Right lobe of liver (tissue), 6 donors: ENCODE data around the gene FYN. TPM values are rescaled to one million over a fixed set of nuclear protein-coding genes. Genes with fewer than 3 reads are reported as not detected.
A peak's percentile ranks its signal among the peaks of the same experiment; 100 is the strongest.

Source experiments
- ATAC-seq, 4 donors: fragments of 200-7000 bp; cut with Tn5 transposase; one replicate each; pipeline ENCODE4 v1.9.1; 2020; ENCODE audit warnings: mild to moderate bottlenecking in 4 of 4, moderate library complexity in 4 of 4
- DNase-seq, 3 donors: peaks; one replicate each; pipeline ENCODE4 v3.0.0-alpha.2; 2020
- H3K27ac ChIP-seq, 3 donors: fragments of 200-600 bp; one replicate each; pipeline ENCODE4 v1.8.0; 2022
- H3K27me3 ChIP-seq, 2 donors: fragments of 200-600 bp; one replicate each; pipeline ENCODE4 v1.8.0; 2022
- H3K36me3 ChIP-seq, 4 donors: fragments of 200-600 bp; sonication (generic) in 1 of 4; one replicate each; pipeline versions ENCODE4 v1.5.1 to v1.8.0; 2017 to 2022; ENCODE audit warnings: control low read depth in 1 of 4
- H3K4me1 ChIP-seq, 4 donors: fragments of 200-600 bp; sonication (generic) in 1 of 4; one replicate each; pipeline versions ENCODE4 v1.5.1 to v1.8.0; 2017 to 2022; ENCODE audit warnings: control low read depth in 1 of 4
- H3K4me3 ChIP-seq, 3 donors: fragments of 200-600 bp; one replicate each; pipeline ENCODE4 v1.8.0; 2022
- H3K9me3 ChIP-seq, 4 donors: fragments of 200-600 bp; sonication (generic) in 1 of 4; one replicate each; pipeline versions ENCODE4 v1.5.1 to v1.8.0; 2017 to 2022; ENCODE audit warnings: control low read depth in 1 of 4
- CTCF ChIP-seq, 4 donors: fragments of 200-600 bp in 3 of 4; fragments of 450-650 bp in 1 of 4; IDR thresholded peaks; one replicate each; pipeline versions ENCODE4 v1.5.1 to v1.8.0; 2016 to 2022; ENCODE audit warnings: antibody characterized with exemption in 4 of 4, mild to moderate bottlenecking in 2 of 4
- POLR2A ChIP-seq: fragments of 450-650 bp; IDR thresholded peaks from one replicate; pipeline ENCODE4 v1.6.1; 2017; ENCODE audit warnings: antibody characterized with exemption, mild to moderate bottlenecking
- WGBS: methylation state at CpG from one replicate; pipeline ENCODE4 v1.1.6; 2018; ENCODE audit warnings: low coverage, low lambda C conversion rate; ENCODE audit not compliant: insufficient coverage; ENCODE audit errors: missing lambda C conversion rate; 5-methylcytosine and 5-hydroxymethylcytosine counted together
- intact Hi-C, 2 donors: fragments of 100-400 bp; cut with DNase I; formaldehyde crosslinking; loops; one replicate each; pipeline versions ENCODE4 v1.11.2 to v1.14.1; 2022
- long read RNA-seq: library from polyadenylated mRNA; unstranded; transcript quantifications from one replicate; pipeline ENCODE4 v2.0.0, GENCODE V29; 2019
- total RNA-seq, 6 experiments: library from RNA; depleted of rRNA in 2 of 6; stranded (reverse); fragments of >200 nt in 2 of 6; fragmentation: NEBNext Ultra II Directional in 3 of 6; extraction: Animal tissue kit (Norgen Biotek cat#: 25700) in 3 of 6; gene quantifications; one replicate each; pipeline versions ENCODE4 v1.1.0 to v1.2.4, GENCODE V29; 2016 to 2023
- donor health status: DM: no; HTN: yes; CAD: no.
- donor health status: DM: no; HTN: no; CAD: no.
- donor health status: DM: no; HTN: no; CAD: no.
- donor health status: DM: no; HTN: yes; CAD: no.
- donor health status: DM: no; HTN: yes; CAD: no.

The FYN gene
- 10 to 100 TPM; 16.8 to 33.7 (median 23.5) TPM for total RNA-seq
- long read RNA-seq, partial matches to known transcripts: 0 of 1 reads
- long read RNA-seq, other reads (novel, unspliced or antisense): 1 of 1 reads

DNA sequence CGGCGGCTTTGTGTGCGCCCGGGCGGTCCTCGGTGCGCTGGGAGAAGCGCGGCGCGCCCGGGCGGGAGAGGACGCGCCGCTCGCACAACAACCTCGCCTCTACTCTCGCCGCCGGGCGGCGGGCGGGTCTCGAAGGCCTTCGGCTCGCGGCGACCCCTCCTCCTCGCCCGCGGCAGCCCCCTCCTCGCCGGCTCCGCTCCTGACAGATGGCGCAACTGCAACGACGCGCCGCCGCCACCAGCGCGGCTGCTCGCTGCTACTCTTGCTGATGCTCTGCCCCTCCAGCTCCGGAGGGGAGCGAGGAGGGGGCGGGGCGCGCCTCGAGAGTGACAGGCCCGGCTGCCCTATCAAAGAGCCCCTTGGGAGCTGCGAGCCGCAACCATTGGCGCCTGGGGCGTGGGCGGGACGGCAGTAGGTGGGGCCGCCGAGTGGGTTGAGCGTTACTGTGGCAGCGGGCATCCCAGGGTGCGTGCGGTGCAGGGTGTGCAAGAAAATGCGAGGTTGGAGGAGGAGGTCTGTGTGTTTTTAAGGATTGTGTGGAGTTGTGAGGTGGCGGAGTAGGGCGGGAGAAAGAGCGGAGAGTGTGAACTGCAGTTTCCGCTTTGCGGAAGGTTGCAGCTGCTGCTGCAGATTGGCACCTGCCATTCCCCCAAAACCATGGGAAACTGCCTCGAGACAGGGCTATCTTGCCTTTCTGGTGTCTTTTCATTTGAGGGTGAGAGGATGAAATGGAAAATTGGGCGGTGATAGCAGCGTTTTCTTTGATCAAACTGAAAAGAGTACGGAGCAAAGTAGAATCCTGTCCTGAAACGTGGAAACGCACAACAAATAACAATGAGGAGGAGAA, at the start of gene FYN:
TSS of gene FYN (minus strand) at position 275 of the 847 bp plus-strand sequence. CDS start 153,401 bp downstream, outside the sequence.
- WGBS: 3% methylated on average over 18 of the region's 75 CpGs
- Histone ChIP-seq H3K4me3 (peak within 1 kb of the TSS; percentile 51 to 62 (median 52)), H3K4me1 (peaks cover 0 to 8% (median 0%) of the 10 kb centered on the region in 4 donors), H3K9me3 (no peaks in the 10 kb centered on the region), H3K27me3 (peaks cover 0 to 11% of the 10 kb centered on the region in 2 donors), H3K36me3 (no peaks in the 10 kb centered on the region), H3K27ac (peak within 1 kb of the TSS; percentile 25 to 63 (median 52))
- intact Hi-C loops: no loop called here
- ATAC-seq (peak; percentile 100), DNase-seq (peak; percentile 93 to 97 (median 95))
- TF ChIP-seq POLR2A (peak; percentile 64), CTCF (IDR thresholded peaks at IDR 0.05) (peak; percentile 14 to 39 (median 22))

DNA sequence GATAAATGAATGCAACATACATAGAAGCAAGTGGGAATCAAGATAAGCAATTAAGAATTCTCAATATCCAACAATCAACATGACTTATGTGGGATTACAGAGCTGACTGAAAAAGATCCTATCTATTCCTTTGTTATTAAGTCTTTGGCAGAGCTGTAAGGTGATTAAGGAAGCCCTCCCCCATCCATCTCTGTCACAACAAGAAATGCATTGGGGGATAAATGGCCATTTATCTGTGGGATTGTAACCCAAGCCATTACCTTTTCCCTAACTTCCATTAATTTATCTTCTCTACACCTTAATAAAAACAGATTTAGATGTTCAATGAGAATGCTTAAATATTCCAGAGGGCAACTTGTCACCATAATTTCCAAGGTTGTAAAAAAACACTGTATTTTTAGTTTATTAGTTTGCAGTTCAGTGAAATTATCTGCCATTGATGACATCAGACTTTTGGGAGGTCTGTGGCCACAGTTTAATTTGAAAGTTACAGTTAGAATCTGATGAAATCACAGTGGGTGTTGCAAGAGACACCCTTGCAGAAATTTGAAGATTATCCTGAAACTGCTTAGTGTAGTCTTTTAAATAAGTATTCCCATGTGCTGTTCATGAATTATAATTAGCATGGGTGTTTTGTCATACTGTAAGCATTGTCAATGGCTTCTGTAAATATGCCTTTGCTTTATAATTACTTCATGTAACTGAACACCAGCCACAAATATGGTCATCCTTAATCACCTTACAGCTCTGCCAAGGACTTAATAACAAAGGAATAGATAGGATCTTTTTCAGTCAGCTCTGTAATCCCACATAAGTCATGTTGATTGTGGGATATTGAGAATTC, 49.4 kb upstream of the FYN start:
- ATAC-seq: no peak
- TF ChIP-seq POLR2A: no peak
- TF ChIP-seq CTCF (IDR thresholded peaks at IDR 0.05): no peak
- H3K9me3 ChIP-seq: no peaks in the 10 kb centered on the region
- H3K4me1 ChIP-seq: no peaks in the 10 kb centered on the region
- intact Hi-C loops: no loop called here
- H3K27me3 ChIP-seq: no peaks in the 10 kb centered on the region
- no peak overlapping the region for H3K27ac ChIP-seq
- DNase-seq: no peak
- H3K36me3 ChIP-seq: no peaks in the 10 kb centered on the region
- no peak overlapping the region for H3K4me3 ChIP-seq

DNA sequence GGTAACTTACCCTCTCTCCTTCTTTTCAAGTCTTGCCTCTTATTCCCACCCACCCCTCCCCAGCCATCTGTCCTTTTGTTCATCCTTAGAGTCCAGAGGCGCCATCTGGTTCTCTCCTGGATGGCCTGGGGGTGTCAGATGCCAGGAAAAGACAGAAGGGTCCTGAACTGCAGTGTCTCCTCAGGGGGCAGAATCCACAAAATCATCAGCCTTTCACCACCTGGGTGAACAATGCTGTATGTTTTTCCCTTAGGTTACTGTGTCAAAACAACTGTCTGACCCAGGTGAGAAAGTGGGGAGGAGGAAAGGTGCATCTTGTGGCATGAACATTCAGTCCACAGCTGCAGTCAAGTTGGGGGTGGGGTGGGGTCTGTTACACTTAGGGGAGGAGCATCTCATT, 47.9 kb upstream of the FYN start:
- H3K9me3 ChIP-seq: no peaks in the 10 kb centered on the region
- intact Hi-C loops: no loop called here
- no peaks in the 10 kb centered on the region for H3K27me3 ChIP-seq
- H3K36me3 ChIP-seq: no peaks in the 10 kb centered on the region
- no peak overlapping the region for H3K27ac ChIP-seq
- no peak overlapping the region for H3K4me3 ChIP-seq
- TF ChIP-seq CTCF (IDR thresholded peaks at IDR 0.05) (no peak), POLR2A (no peak)
- no peaks in the 10 kb centered on the region for H3K4me1 ChIP-seq
- DNase-seq: no peak
- ATAC-seq: no peak
- WGBS: 100% methylated on average over 1 of the region's 1 CpG

DNA sequence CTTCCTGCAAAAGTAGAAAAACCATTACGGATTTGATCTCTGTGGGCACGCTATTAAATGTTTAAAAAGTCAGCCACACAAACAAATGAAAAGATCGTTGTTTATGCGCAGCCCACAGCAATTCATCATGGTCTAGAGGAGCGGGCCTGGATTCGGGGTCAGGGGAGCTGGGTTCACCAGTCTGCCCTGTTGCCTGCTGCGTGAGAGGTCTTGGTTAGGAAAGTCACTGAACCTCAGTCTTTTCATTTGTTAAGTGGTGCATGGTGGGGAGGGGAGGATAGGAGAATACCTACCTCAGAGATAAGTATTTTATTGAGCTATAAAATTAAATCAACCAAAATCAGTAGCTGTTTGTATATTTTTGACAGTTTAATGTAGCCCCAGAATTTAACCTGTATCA, 47.3 kb upstream of the FYN start:
- no peaks in the 10 kb centered on the region for H3K9me3 ChIP-seq
- H3K36me3 ChIP-seq: no peaks in the 10 kb centered on the region
- H3K27ac ChIP-seq: no peak overlapping the region
- no peak for ATAC-seq
- no peak for DNase-seq
- WGBS: 65% methylated on average over 7 of the region's 7 CpGs
- TF ChIP-seq CTCF (IDR thresholded peaks at IDR 0.05) (no peak), POLR2A (no peak)
- intact Hi-C loops: no loop called here
- H3K27me3 ChIP-seq: no peaks in the 10 kb centered on the region
- no peak overlapping the region for H3K4me3 ChIP-seq
- H3K4me1 ChIP-seq: no peaks in the 10 kb centered on the region
